SK-N-SH treated with all-trans-retinoic acid at 6 μM for 48 hours (cell line): ENCODE results near the gene RASGRF2.

Source experiments
- CREB5 ChIP-seq: fragments of 250-450 bp; sonication (Bioruptor Pico); IDR thresholded peaks from 2 replicates; pipeline ENCODE4 v1.5.1; 2020; ENCODE audit warnings: low read depth, mild to moderate bottlenecking, moderate library complexity
- CSDC2 ChIP-seq: fragments of 250-450 bp; sonication (Bioruptor Pico); IDR thresholded peaks from 2 replicates; pipeline ENCODE4 v1.5.0; 2020; ENCODE audit warnings: mild to moderate bottlenecking, moderate library complexity
- CSRNP3 ChIP-seq: fragments of 250-450 bp; sonication (Bioruptor Pico); IDR thresholded peaks from 2 replicates; pipeline ENCODE4 v1.5.1; 2021; ENCODE audit warnings: mild to moderate bottlenecking, moderate library complexity
- ESRRG ChIP-seq: fragments of 250-450 bp; sonication (Bioruptor Pico); IDR thresholded peaks from 2 replicates; pipeline ENCODE4 v1.6.1; 2021; ENCODE audit warnings: mild to moderate bottlenecking
- GLIS3 ChIP-seq: fragments of 250-450 bp; sonication (Bioruptor Pico); IDR thresholded peaks from 2 replicates; pipeline ENCODE4 v1.5.0; 2020; ENCODE audit warnings: mild to moderate bottlenecking, moderate library complexity
- ISL1 ChIP-seq: fragments of 250-450 bp; sonication (Bioruptor Pico); IDR thresholded peaks from 2 replicates; pipeline ENCODE4 v2.1.2; 2022; ENCODE audit warnings: mild to moderate bottlenecking, moderate library complexity
- PATZ1 ChIP-seq: fragments of 250-450 bp; sonication (Bioruptor Pico); IDR thresholded peaks from 2 replicates; pipeline ENCODE4 v1.8.0; 2020; ENCODE audit warnings: mild to moderate bottlenecking, moderate library complexity, borderline replicate concordance
- RARB ChIP-seq: fragments of 250-450 bp; sonication (Bioruptor Pico); IDR thresholded peaks from 2 replicates; pipeline ENCODE4 v1.8.0; 2021; ENCODE audit warnings: mild to moderate bottlenecking, moderate library complexity
- TOX ChIP-seq: fragments of 250-450 bp; sonication (Bioruptor Pico); IDR thresholded peaks from 2 replicates; pipeline ENCODE4 v1.8.0; 2021; ENCODE audit warnings: mild to moderate bottlenecking, moderate library complexity, borderline replicate concordance
- TSHZ2 ChIP-seq: fragments of 250-450 bp; sonication (Bioruptor Pico); IDR thresholded peaks from 2 replicates; pipeline ENCODE4 v1.5.0; 2020; ENCODE audit warnings: mild to moderate bottlenecking, moderate library complexity
- ZFP3 ChIP-seq: fragments of 250-450 bp; sonication (Bioruptor Pico); IDR thresholded peaks from 2 replicates; pipeline ENCODE4 v1.5.0; 2020; ENCODE audit warnings: mild to moderate bottlenecking, moderate library complexity
- ZFP30 ChIP-seq: fragments of 450-650 bp; formaldehyde crosslinking; IDR thresholded peaks from 2 replicates; pipeline ENCODE4 v1.5.0; 2022; ENCODE audit warnings: mild to moderate bottlenecking, moderate library complexity

- TF ChIP-seq TSHZ2 (CRISPR knock-in tag) (no peak), ISL1 (CRISPR knock-in tag) (no peak), ZFP30 (CRISPR knock-in tag) (no peak), GLIS3 (CRISPR knock-in tag) (no peak), RARB (no peak), TOX (CRISPR knock-in tag) (no peak), ESRRG (CRISPR knock-in tag) (no peak), CSDC2 (CRISPR knock-in tag) (no peak), ZFP3 (CRISPR knock-in tag) (no peak), CREB5 (CRISPR knock-in tag) (no peak), PATZ1 (no peak), CSRNP3 (CRISPR knock-in tag) (no peak)
These were observed 155.1 kb downstream of the RASGRF2 start for GRCh38 chr5:81115261-81115660.
